ENCODE measurements around the gene LIF.

The LIF gene

GRCh38 chr22:30196880-30197336 is 49.7 kb downstream of the LIF start:
- Mint-ChIP-seq H3K27ac (peak overlapping the region; percentile 98 to 99 (median 98)), H3K27me3 (ENCODE audit: low read depth) (peaks cover 8% of the 10 kb centered on the region), H3K36me3 (ENCODE audit: low read depth) (no peaks in the 10 kb centered on the region), H3K4me3 (peak overlapping the region in 2 of 3 experiments; percentile 43 to 49), H3K9me3 (no peaks in the 10 kb centered on the region), H3K4me1 (peaks cover 45% of the 10 kb centered on the region)
- no peak for TF ChIP-seq CTCF (IDR thresholded peaks at IDR 0.05; ENCODE audit: unreplicated experiment in 3 of 3)

- Mint-ChIP-seq H3K27ac (peak overlapping the region; percentile 98 to 99 (median 98)), H3K27me3 (ENCODE audit: low read depth) (peaks cover 8% of the 10 kb centered on the region), H3K36me3 (ENCODE audit: low read depth) (no peaks in the 10 kb centered on the region), H3K4me1 (peaks cover 42% of the 10 kb centered on the region), H3K4me3 (peak overlapping the region; percentile 43 to 55 (median 49)), H3K9me3 (no peaks in the 10 kb centered on the region)
- TF ChIP-seq CTCF (IDR thresholded peaks at IDR 0.05; ENCODE audit: unreplicated experiment in 3 of 3) = no peak
Observed at GRCh38 chr22:30196141-30196879, 50.2 kb downstream of the LIF start.

GRCh38 chr22:30195245-30196140 is 51.1 kb downstream of the LIF start:
- peak overlapping the region; percentile 98 to 99 (median 98) for H3K27ac Mint-ChIP-seq
- peaks cover 51% of the 10 kb centered on the region for H3K4me1 Mint-ChIP-seq
- peaks cover 8% of the 10 kb centered on the region for H3K27me3 Mint-ChIP-seq (ENCODE audit: low read depth)
- TF ChIP-seq CTCF (IDR thresholded peaks at IDR 0.05; ENCODE audit: unreplicated experiment in 3 of 3) = no peak
- no peaks in the 10 kb centered on the region for H3K36me3 Mint-ChIP-seq (ENCODE audit: low read depth)
- peak overlapping the region; percentile 43 to 55 (median 49) for H3K4me3 Mint-ChIP-seq
- H3K9me3 Mint-ChIP-seq = no peaks in the 10 kb centered on the region

GRCh38 chr22:30193031-30193775 is 53.4 kb downstream of the LIF start:
- no peak for TF ChIP-seq CTCF (IDR thresholded peaks at IDR 0.05; ENCODE audit: unreplicated experiment in 3 of 3)
- H3K36me3 Mint-ChIP-seq (ENCODE audit: low read depth) = no peaks in the 10 kb centered on the region
- H3K27me3 Mint-ChIP-seq (ENCODE audit: low read depth) = peaks cover 3% of the 10 kb centered on the region
- peak overlapping the region; percentile 4 to 79 (median 53) for H3K27ac Mint-ChIP-seq
- no peaks in the 10 kb centered on the region for H3K9me3 Mint-ChIP-seq
- H3K4me3 Mint-ChIP-seq = no peak overlapping the region
- H3K4me1 Mint-ChIP-seq = peaks cover 49% of the 10 kb centered on the region

- TF ChIP-seq CTCF (IDR thresholded peaks at IDR 0.05; ENCODE audit: unreplicated experiment in 3 of 3) = no peak
- H3K27ac Mint-ChIP-seq = peak overlapping the region in 2 of 3 experiments; percentile 4 to 79
- peaks cover 3% of the 10 kb centered on the region for H3K27me3 Mint-ChIP-seq (ENCODE audit: low read depth)
- no peaks in the 10 kb centered on the region for H3K9me3 Mint-ChIP-seq
- no peak overlapping the region for H3K4me3 Mint-ChIP-seq
- H3K36me3 Mint-ChIP-seq (ENCODE audit: low read depth) = no peaks in the 10 kb centered on the region
- H3K4me1 Mint-ChIP-seq = peaks cover 52% of the 10 kb centered on the region
Observed at GRCh38 chr22:30192427-30192826, 54.1 kb downstream of the LIF start.

Data from nephron (organoid).